Measurements from ENCODE around the gene CENPB.
"Not testable (repeated sequence)": the region's sequence is repeated elsewhere in the genome, so short reads cannot be mapped to it uniquely, and the experiment has no call there.

DNA sequence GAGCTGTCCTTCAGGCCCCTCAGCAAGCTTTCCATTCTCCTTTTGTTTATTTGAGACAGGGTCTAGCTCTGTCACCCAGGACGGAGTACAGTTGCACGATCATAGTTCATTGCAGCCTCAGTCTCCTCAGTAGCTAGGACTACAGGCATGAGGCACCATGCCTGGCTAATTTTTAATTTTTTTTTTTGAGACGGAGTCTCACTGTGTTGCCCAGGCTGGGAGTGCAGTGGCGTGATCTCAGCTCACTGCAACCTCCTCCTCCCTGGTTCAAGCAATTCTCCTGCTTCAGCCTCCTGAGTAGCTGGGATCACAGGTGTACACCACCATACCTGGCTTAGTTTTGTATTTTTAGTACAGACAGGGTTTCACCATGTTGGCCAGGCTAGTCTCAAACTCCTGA, 2.7 kb upstream of the CENPB start:
- TF ChIP-seq, protein P1, sequence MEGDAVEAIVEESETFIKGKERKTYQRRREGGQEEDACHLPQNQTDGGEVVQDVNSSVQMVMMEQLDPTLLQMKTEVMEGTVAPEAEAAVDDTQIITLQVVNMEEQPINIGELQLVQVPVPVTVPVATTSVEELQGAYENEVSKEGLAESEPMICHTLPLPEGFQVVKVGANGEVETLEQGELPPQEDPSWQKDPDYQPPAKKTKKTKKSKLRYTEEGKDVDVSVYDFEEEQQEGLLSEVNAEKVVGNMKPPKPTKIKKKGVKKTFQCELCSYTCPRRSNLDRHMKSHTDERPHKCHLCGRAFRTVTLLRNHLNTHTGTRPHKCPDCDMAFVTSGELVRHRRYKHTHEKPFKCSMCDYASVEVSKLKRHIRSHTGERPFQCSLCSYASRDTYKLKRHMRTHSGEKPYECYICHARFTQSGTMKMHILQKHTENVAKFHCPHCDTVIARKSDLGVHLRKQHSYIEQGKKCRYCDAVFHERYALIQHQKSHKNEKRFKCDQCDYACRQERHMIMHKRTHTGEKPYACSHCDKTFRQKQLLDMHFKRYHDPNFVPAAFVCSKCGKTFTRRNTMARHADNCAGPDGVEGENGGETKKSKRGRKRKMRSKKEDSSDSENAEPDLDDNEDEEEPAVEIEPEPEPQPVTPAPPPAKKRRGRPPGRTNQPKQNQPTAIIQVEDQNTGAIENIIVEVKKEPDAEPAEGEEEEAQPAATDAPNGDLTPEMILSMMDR (IDR thresholded peaks at IDR 0.05; ENCODE audit: low read length) = not testable (repeated sequence)
- TF ChIP-seq EZH2 (IDR thresholded peaks at IDR 0.05; ENCODE audit: borderline replicate concordance, low read length) = not testable (repeated sequence)
